GM12878 (cell line): Measurements from ENCODE around the gene KIAA0408.

Experiments
- CHD2 ChIP-seq: IDR thresholded peaks from 2 replicates; pipeline ENCODE4 v1.6.1; 2011; ENCODE audit warnings: low read depth, low read length, improper control_type of control experiment, borderline replicate concordance
- CTCF ChIP-seq, 3 experiments: IDR thresholded peaks in 2 of 3; conservative IDR thresholded peaks in 1 of 3; 2 replicates each; pipeline ENCODE4 v1.5.1; 2011; ENCODE audit warnings: low read depth in 3 of 3, low read length in 3 of 3, mild to moderate bottlenecking in 3 of 3, control low read depth in 2 of 3, moderate library complexity in 2 of 3, inconsistent platforms in 1 of 3, mixed read lengths in 1 of 3; ENCODE audit not compliant: control insufficient read depth in 2 of 3, insufficient read depth in 1 of 3; ENCODE audit errors: extremely low read depth in 1 of 3
- MAX ChIP-seq: IDR thresholded peaks from 2 replicates; pipeline ENCODE4 v1.6.1; 2012; ENCODE audit warnings: low read depth, low read length, improper control_type of control experiment
- POLR2AphosphoS5 ChIP-seq: IDR thresholded peaks from 2 replicates; pipeline ENCODE4 v1.6.1; 2011; ENCODE audit warnings: mild to moderate bottlenecking, low read length, inconsistent platforms
- SKIL ChIP-seq: fragments of 450-650 bp; IDR thresholded peaks from 2 replicates; pipeline ENCODE4 v1.6.1; 2017; ENCODE audit warnings: mild to moderate bottlenecking, low read depth, inconsistent platforms; ENCODE audit not compliant: poor library complexity, severe bottlenecking
- YY1 ChIP-seq: IDR thresholded peaks from 2 replicates; pipeline ENCODE4 v1.6.1; 2011; ENCODE audit warnings: low read depth, mild to moderate bottlenecking, low read length

GRCh38 chr6:127458817-127459216, 372 bp downstream of the KIAA0408 start:
- TF ChIP-seq POLR2AphosphoS5 (no peak), CTCF (IDR thresholded peaks at IDR 0.05 in 2 of 3, conservative IDR thresholded peaks at IDR 0.05 in 1 of 3; ENCODE audit: control insufficient read depth in 2 of 3, extremely low read depth in 1 of 3, insufficient read depth in 1 of 3, low read depth in 3 of 3, low read length in 3 of 3) (no peak), YY1 (no peak), CHD2 (no peak), MAX (no peak), SKIL (no peak)
